Karpas-422 (cell line): ENCODE measurements around the gene TROAP. TPM values are rescaled to one million over a fixed set of nuclear protein-coding genes. Genes with fewer than 3 reads are reported as not detected.
A peak's percentile ranks its signal among the peaks of the same experiment; 100 is the strongest.

Experiments used
- DNase-seq: peaks from one replicate; pipeline ENCODE4 v3.0.0-alpha.2; 2015
- H2AFZ ChIP-seq: fragments of 200-600 bp; sonication (generic); 2 replicates; pipeline ENCODE4 v1.6.1; 2014; ENCODE audit warnings: antibody characterized with exemption, low read length, mixed read lengths
- H3K27ac ChIP-seq: fragments of 200-600 bp; sonication (generic); 2 replicates; pipeline ENCODE4 v1.5.1; 2014; ENCODE audit warnings: mild to moderate bottlenecking, low read length, moderate library complexity
- H3K27me3 ChIP-seq: fragments of 200-600 bp; sonication (generic); 2 replicates; pipeline ENCODE4 v1.6.1; 2014; ENCODE audit warnings: low read length, mixed read lengths
- H3K36me3 ChIP-seq: fragments of 200-600 bp; sonication (generic); 2 replicates; pipeline ENCODE4 v1.6.1; 2014; ENCODE audit warnings: low read length, mixed read lengths; ENCODE audit not compliant: insufficient read depth
- H3K4me1 ChIP-seq: fragments of 200-600 bp; sonication (generic); 2 replicates; pipeline ENCODE4 v1.6.1; 2014; ENCODE audit warnings: mild to moderate bottlenecking, low read length, mixed read lengths
- H3K4me2 ChIP-seq: fragments of 200-600 bp; sonication (generic); 2 replicates; pipeline ENCODE4 v1.6.1; 2014; ENCODE audit warnings: low read length, low read depth, mild to moderate bottlenecking; ENCODE audit not compliant: poor library complexity, severe bottlenecking
- H3K4me3 ChIP-seq: fragments of 200-600 bp; sonication (generic); 2 replicates; pipeline ENCODE4 v1.5.1; 2014; ENCODE audit warnings: mild to moderate bottlenecking, antibody characterized with exemption, low read length, mixed read lengths
- H3K79me2 ChIP-seq: fragments of 200-600 bp; sonication (generic); 2 replicates; pipeline ENCODE4 v1.6.1; 2014; ENCODE audit warnings: mild to moderate bottlenecking, low read length, mixed read lengths
- H3K9ac ChIP-seq: fragments of 200-600 bp; sonication (generic); 2 replicates; pipeline ENCODE4 v1.6.0; 2014; ENCODE audit warnings: low read length
- H3K9me2 ChIP-seq: fragments of 200-600 bp; sonication (generic), shearing (Covaris generic); replicated peaks from 2 replicates; pipeline ENCODE4 v1.6.0; 2014; ENCODE audit warnings: mild to moderate bottlenecking, low read length, moderate library complexity; ENCODE audit not compliant: insufficient read depth
- H3K9me3 ChIP-seq: fragments of 300-700, 200-600 bp; sonication (generic); 2 replicates; pipeline ENCODE4 v1.6.1; 2014; ENCODE audit warnings: low read length, mixed read lengths
- H4K20me1 ChIP-seq: fragments of 200-600 bp; sonication (generic); 2 replicates; pipeline ENCODE4 v1.6.1; 2014; ENCODE audit warnings: mild to moderate bottlenecking, antibody characterized with exemption, low read length, low read depth; ENCODE audit not compliant: insufficient read depth
- total RNA-seq: library from RNA; depleted of rRNA; stranded (reverse); fragments of >200 nt; shearing (Covaris generic); gene quantifications from 2 replicates; pipeline ENCODE4 v1.2.3, GENCODE V29; 2014; ENCODE audit warnings: low replicate concordance; rRNA removed

The TROAP gene, protein sequence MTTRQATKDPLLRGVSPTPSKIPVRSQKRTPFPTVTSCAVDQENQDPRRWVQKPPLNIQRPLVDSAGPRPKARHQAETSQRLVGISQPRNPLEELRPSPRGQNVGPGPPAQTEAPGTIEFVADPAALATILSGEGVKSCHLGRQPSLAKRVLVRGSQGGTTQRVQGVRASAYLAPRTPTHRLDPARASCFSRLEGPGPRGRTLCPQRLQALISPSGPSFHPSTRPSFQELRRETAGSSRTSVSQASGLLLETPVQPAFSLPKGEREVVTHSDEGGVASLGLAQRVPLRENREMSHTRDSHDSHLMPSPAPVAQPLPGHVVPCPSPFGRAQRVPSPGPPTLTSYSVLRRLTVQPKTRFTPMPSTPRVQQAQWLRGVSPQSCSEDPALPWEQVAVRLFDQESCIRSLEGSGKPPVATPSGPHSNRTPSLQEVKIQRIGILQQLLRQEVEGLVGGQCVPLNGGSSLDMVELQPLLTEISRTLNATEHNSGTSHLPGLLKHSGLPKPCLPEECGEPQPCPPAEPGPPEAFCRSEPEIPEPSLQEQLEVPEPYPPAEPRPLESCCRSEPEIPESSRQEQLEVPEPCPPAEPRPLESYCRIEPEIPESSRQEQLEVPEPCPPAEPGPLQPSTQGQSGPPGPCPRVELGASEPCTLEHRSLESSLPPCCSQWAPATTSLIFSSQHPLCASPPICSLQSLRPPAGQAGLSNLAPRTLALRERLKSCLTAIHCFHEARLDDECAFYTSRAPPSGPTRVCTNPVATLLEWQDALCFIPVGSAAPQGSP
- 20.2 and 58.2 TPM in 2 replicates for total RNA-seq

DNA sequence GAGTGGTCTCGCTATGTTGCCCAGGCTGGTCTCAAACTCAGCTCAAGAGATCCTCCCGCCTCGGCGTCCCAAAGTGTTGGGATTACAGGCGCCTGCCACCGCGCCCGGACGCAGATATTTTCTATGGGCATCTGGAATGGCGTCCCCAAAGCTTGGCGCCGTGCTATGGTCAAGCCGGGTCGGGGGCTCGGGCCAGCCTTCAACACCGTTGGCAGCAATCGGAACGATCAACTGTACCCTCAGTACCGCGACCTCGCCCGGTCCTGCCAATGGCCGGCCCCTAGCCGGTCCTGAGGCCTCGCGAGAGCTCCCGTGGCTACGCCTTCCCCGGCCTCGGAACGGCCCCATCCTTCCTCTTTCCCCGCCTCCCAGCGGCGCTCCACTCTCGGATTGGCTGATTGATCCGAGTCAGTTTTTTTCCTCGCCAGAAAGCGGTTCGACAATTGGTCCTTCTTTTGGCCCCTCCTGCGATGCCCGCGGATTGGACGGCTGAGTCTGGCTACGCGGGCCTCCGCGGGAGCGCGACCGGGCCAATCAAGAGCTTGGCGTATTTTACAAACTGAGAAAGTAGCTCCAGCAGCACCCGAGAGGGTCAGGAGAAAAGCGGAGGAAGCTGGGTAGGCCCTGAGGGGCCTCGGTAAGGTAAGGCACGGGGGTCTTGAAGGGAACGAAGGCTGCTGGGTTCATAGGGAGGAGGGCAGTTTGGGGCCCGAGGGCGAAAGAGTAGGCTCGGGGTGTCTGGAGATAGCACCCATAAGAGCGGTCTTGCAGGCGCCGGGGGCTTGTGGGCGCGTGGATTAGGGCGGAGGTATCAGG, at the start of gene TROAP:
TSS of gene TROAP (plus strand) at position 548 of the 816 bp plus-strand sequence. CDS start 354 bp downstream, outside the sequence.
- Histone ChIP-seq H3K9ac (peak within 1 kb of the TSS; percentile 86), H3K27ac (peak within 1 kb of the TSS; percentile 56), H3K9me2 (no peaks in the 10 kb centered on the region), H3K79me2 (peaks cover 14% of the 10 kb centered on the region), H3K4me3 (peak within 1 kb of the TSS; percentile 81), H4K20me1 (no peaks in the 10 kb centered on the region), H2AFZ (peak within 1 kb of the TSS; percentile 87), H3K36me3 (peaks cover 10% of the 10 kb centered on the region; the same call in 1 of the 2 replicates), H3K27me3 (no peaks in the 10 kb centered on the region), H3K9me3 (no peaks in the 10 kb centered on the region), H3K4me2 (peak within 1 kb of the TSS; percentile 94), H3K4me1 (peaks cover 17% of the 10 kb centered on the region)
- DNase-seq = peak; percentile 99

DNA sequence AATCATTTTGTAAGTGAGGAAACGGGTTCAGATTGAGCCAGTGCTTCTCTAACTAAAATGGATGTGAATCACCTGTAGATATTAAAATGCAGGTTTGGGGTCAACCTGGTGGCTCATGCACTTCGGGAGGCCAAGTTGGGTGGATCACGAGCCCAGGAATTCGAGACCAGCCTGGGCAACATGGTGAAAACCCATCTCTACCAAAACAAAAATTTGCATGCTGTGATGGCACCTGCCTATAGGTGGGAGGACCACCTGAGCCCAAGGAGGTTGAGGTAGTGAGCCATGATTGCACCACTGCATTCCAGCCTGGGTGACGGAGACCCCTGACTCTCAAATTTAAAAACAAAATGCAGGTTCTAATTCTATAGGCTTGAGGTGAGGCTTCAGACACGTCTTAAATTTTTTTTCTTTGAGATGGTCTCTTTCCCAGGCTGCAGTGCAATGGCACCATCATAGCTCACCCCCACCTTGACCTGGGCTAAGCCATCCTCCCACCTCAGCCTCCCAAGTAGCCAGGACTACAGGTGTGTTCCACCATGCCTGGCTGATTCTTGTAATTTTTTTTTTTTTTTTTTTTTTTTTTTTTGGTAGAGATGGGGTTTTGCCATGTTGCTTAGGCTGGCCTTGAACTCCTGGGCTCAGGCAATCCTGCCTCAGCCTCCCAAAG, 49.2 kb upstream of the TROAP start:
- no peak for DNase-seq
- Histone ChIP-seq H3K9ac (no peak overlapping the region), H3K4me1 (no peaks in the 10 kb centered on the region), H3K4me3 (no peak overlapping the region), H3K79me2 (peaks cover under 1% of the 10 kb centered on the region; the same call in 1 of the 2 replicates), H3K27me3 (no peaks in the 10 kb centered on the region), H2AFZ (no peak overlapping the region), H3K9me3 (no peaks in the 10 kb centered on the region), H3K9me2 (no peaks in the 10 kb centered on the region), H4K20me1 (peaks cover under 1% of the 10 kb centered on the region; the same call in 1 of the 2 replicates), H3K4me2 (no peak overlapping the region), H3K27ac (no peak overlapping the region), H3K36me3 (peaks cover 6% of the 10 kb centered on the region; the same call in 1 of the 2 replicates)

DNA sequence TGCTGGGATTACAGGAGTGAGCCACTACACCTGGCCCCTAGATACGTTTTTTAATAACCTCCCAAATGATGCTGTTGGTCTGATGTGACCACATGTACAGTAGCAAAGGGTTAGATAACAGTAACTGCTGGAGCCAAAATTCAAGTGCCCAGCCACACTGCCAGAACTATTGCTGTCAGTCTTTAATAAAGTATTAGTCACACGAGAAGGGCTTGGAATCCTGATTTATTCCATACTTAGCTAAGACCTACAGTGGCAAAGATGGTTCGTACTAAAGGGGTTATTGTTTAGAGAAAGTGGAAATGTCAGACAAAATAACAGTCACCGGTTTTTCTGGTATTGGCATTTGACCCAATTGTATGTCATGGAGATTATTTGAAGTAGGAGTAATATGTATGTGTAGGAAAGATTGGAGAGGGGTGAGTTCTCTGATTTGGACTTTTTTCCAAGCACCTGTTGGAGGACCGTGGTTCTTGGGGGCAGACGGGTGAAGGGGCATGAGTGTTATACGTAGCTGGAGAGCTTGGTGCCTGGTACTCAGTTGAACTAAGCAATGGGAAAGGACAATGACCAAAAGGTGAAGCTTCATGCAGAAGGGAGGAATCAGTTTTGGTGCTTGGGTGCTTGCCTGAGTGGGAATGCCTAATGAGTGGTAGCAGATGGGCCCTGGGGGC, 48.5 kb upstream of the TROAP start:
- Histone ChIP-seq H3K27me3 (no peaks in the 10 kb centered on the region), H3K4me3 (no peak overlapping the region), H3K4me2 (no peak overlapping the region), H2AFZ (no peak overlapping the region), H3K9me3 (no peaks in the 10 kb centered on the region), H3K79me2 (no peaks in the 10 kb centered on the region), H3K9ac (no peak overlapping the region), H4K20me1 (no peaks in the 10 kb centered on the region; the same call in 1 of the 2 replicates), H3K9me2 (no peaks in the 10 kb centered on the region), H3K36me3 (peaks cover 5% of the 10 kb centered on the region; the same call in 1 of the 2 replicates), H3K27ac (no peak overlapping the region), H3K4me1 (no peaks in the 10 kb centered on the region)
- no peak for DNase-seq

DNA sequence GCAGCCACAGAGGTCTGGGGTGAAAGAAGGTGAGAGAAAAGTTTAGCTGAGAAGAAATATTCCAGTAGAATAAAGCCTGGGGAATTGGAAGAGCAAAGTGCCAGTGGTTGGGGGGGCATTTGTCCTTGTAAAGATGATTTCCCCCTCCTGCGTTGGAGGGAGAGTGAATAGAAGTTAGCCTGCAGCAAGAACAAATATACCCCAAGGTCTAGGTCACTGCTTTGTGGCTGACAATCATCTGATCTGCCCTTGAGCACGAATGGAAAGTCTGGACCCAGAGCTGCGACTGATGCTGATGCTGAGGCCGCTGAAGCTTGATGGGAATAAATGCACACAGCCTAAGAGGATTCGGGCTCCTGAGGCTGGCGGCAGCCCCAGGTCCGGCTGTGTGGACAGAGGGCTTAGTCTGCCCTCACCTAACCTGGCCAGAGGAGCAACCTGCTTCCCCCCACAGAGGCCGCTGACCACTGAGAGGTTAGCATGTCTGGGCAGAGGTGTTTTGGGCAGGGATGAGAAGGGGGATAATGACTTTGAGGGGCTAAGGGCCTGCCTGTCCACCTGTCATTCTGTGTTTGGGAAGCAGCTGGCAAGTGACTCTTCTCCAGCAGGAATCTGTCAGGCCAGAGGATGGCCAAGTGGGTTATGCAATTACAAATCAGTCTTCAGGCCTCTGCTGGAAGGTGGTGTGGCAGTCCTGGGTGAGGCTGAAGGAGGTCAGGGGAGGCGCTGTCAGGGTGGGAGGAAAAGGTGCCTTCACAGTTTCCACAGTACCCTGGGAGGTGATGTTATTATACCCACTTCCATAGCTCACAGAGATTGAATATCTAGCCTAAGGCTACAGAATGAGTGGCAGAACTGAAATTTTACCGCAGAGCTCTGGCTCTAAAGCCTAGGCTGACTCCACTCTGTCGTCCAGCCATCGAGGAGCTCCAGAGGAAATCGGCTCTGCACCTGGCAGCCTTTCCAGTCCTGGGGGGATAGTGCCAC, 46.5 kb upstream of the TROAP start:
- no peak overlapping the region for H3K4me2 ChIP-seq
- peaks cover 7% of the 10 kb centered on the region; the same call in 1 of the 2 replicates for H3K4me1 ChIP-seq
- no peaks in the 10 kb centered on the region for H3K9me3 ChIP-seq
- H3K36me3 ChIP-seq = no peaks in the 10 kb centered on the region; the same call in 1 of the 2 replicates
- no peak overlapping the region for H3K27ac ChIP-seq
- H3K4me3 ChIP-seq = no peak overlapping the region
- H3K79me2 ChIP-seq = no peaks in the 10 kb centered on the region
- H2AFZ ChIP-seq = no peak overlapping the region
- H3K27me3 ChIP-seq = no peaks in the 10 kb centered on the region
- DNase-seq = no peak
- no peaks in the 10 kb centered on the region for H3K9me2 ChIP-seq
- no peaks in the 10 kb centered on the region; the same call in 1 of the 2 replicates for H4K20me1 ChIP-seq
- H3K9ac ChIP-seq = no peak overlapping the region

DNA sequence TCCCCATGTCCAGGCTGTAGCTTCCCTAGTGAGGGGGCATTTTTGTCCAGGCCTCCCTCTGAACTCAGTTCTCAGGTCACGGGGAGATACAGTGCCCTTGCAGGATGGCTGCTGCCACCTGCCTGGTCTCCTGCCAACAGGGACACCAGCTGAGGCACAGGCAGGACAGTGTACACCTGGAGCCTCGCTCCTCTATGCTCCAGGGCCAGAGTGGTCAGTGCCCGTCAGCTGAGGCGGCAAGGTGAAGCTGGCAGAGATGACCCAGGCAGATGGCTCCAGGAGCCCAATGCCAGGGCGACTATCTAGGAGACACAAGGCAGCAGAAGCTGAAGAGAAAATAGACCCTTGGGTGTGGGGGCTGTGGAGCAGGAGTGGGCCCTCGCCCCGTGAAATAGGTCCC, 45.6 kb upstream of the TROAP start:
- Histone ChIP-seq H3K36me3 (no peaks in the 10 kb centered on the region), H3K79me2 (no peaks in the 10 kb centered on the region), H4K20me1 (no peaks in the 10 kb centered on the region), H2AFZ (no peak overlapping the region), H3K4me1 (peaks cover 7% of the 10 kb centered on the region; the same call in 1 of the 2 replicates), H3K4me3 (no peak overlapping the region), H3K4me2 (no peak overlapping the region), H3K27me3 (no peaks in the 10 kb centered on the region), H3K27ac (no peak overlapping the region), H3K9me2 (no peaks in the 10 kb centered on the region), H3K9me3 (no peaks in the 10 kb centered on the region), H3K9ac (no peak overlapping the region)
- DNase-seq = no peak

DNA sequence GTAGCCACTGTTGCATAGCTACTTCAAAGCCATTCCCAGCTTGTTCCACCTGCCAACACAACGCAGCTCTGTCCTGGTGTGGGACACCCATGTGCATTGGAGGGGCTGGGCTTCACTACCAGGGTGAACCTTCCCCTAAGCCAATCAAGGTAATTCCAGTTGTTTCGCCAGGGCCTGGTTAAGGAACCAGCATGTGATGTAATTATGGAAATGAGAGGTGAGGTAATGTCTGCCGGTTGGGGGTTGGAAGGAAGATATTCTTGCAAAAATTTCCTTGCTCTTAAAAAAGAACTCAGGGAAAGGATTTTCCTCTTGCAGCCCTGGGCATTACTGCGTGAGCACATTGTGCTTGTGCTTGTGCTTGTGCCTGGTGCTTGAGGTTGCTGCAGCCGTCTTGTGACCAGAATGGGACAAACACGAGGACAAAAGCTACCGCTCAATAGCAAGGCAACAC, 43.3 kb upstream of the TROAP start:
- Histone ChIP-seq H2AFZ (no peak overlapping the region; the same call in 1 of the 2 replicates), H3K79me2 (no peaks in the 10 kb centered on the region), H3K9ac (no peak overlapping the region), H3K9me2 (no peaks in the 10 kb centered on the region), H3K4me2 (no peak overlapping the region), H3K9me3 (no peaks in the 10 kb centered on the region), H4K20me1 (no peaks in the 10 kb centered on the region), H3K36me3 (no peaks in the 10 kb centered on the region), H3K27me3 (no peaks in the 10 kb centered on the region), H3K4me3 (no peak overlapping the region), H3K27ac (no peak overlapping the region), H3K4me1 (peaks cover 7% of the 10 kb centered on the region; the same call in 1 of the 2 replicates)
- no peak for DNase-seq
